ENCODE measurements around the gene FBXO27.
"Not testable (repeated sequence)": the region's sequence is repeated elsewhere in the genome, so short reads cannot be mapped to it uniquely, and the experiment has no call there.

Gene FBXO27

GRCh38 chr19:38987745-38988144 lies 44.6 kb downstream of the FBXO27 start:
- DNase-seq: not testable (repeated sequence)

DNA sequence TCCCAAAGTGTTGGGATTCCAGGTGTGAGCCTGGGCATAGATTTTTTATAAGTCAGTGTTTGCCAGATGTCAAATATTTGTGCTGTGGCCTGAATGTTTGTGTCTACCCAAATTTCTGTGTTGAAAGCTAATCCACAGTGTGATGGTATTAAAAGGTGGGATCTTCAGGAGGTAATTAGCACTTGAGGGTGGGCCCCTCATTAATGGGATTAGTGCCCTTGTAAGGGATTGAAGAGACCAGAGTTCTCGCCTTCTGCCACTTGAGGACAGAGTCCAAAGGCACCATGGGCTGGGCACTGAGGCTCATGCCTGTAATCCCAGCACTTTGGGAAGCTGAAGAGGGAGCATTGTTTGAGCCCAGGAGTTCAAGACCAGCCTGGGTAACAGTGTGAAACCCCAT lies 47.1 kb downstream of the FBXO27 start:
- no peak for DNase-seq

DNA sequence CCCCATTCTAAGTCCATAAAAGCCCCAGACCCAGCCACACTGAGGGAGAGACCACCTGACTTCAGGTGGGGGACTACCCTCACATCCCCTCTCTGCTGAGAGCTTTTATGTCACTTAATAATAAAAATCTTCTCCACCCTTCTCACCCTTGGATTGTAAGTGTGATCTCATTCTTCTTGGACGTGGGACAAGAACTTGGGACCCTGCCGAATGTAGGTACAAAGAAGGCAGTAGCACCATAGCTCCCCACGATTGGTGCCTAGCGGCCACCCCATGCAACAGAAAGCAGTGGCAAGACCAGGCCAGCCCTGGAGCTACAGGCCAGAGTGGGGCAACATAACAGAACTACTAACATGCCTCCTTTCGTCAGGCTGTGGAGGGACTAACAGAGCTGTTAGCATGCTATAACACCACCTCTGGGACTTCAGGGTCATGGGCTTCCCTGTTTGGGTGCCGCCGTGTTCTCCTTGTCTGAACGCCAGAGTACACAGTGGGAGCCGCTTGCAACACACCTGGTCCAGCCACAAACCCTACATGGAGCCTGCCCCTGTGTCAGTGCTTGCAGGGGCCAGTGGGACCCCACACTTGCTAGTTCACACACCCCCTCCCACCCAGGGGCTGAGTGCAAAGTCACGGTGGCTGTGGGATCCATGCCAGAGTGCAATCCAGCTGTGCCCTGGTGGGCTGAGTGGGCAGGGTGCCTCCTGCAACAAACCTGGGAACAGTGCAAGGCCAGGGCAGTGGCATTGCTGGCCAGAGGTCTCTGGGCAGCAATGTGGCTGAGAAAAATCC lies 51.6 kb downstream of the FBXO27 start:
- no peak for DNase-seq

GRCh38 chr19:38979812-38980211 lies 52.5 kb downstream of the FBXO27 start:
- DNase-seq: no peak

- DNase-seq: no peak
Measured at GRCh38 chr19:38978326-38978689, 54.0 kb downstream of the FBXO27 start.

- DNase-seq: peak; percentile 3
Measured at GRCh38 chr19:38977445-38978325, 54.7 kb downstream of the FBXO27 start.

DNA sequence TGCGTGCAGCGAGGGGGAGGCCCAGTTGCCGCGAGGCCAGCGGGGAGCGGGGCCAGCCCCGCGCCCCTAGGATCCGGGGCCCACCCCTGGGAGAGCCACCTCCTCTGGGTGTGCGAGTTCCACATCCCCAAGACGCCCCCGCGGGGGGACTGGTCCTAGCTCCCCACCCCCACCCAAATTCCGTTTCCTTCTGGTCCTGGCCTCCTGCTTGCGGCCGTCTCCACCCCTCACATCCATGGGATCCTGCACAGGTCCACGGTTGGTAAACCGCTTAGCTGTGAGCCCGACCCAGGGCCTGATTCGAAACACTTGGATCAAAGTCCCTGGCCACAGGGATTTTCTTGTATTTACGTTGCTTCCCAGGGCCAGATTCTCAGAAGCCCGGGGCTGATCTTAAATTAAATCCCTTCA lies 56.5 kb downstream of the FBXO27 start:
- no peak for DNase-seq

DNA sequence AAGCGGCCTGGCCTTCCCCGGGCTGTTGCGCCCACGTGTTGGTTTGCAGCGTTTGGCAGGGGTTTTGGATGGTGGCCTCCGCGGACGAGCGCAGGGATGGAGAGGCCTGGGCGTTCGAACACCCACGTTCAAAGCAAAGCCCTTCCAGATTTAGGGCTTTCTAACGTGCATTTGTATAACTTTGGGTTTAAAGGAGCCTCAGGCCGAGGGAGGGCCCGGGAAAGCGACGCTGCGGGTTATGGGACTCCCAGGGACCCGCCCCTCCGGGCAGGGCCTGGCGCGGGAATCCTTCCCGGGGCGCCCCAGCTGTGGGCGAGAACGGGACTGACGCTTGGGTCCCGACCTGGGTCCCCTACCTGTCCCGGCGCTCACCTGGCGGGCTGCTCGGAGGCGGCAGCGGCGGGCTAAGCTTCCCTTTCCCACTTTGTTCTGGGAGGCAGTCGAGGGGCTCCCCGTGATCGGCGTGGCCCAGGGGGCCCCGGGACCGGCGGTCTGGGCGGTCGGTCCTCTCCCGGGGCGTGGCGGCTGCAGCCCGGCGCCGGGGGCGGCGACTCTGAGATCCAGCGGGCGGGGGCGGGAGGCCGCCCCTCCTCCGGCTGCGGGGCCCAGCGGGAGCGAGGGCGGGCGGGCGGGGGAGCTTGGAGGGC lies 57.0 kb downstream of the FBXO27 start, which contains the start of gene FBXO17:
FBXO17 (minus strand) TSS at position 529 of the 647 bp plus-strand sequence. CDS start 25,423 bp downstream, outside the sequence.
- DNase-seq: peak; percentile 75

- DNase-seq: no peak
Measured at GRCh38 chr19:38974624-38975213, 57.6 kb downstream of the FBXO27 start.
